HCT116 (cell line): ENCODE data around the gene THADA. TPM values are rescaled to one million over a fixed set of nuclear protein-coding genes. Genes with fewer than 3 reads are reported as not detected.

Experiments used
- ATAC-seq: fragments of 200-7000 bp; cut with Tn5 transposase; 2 replicates; pipeline ENCODE4 v1.9.1; 2020; ENCODE audit warnings: mild to moderate bottlenecking, moderate library complexity
- BruUV-seq: library from RNA; stranded (reverse); fragments of 400-500 nt; replicated peaks from 2 replicates; lab custom pipeline; 2021; lab: Mats Ljungman, UMichigan
- CTCF ChIA-PET: fragments of 300-600 bp; sonication (Branson Sonifier 250); formaldehyde crosslinking; loops from one replicate; lab custom pipeline; 2021; ENCODE audit warnings: antibody characterized with exemption; lab: Charles Lee
- POLR2A ChIA-PET: fragments of 300-600, 350-600 bp; sonication (Branson Sonifier 250); formaldehyde crosslinking; loops from one replicate; lab custom pipeline; 2021; ENCODE audit warnings: antibody characterized with exemption; lab: Charles Lee
- RAD21 ChIA-PET, 2 experiments: fragments of 300-600 bp; sonication (Branson Sonifier 250); formaldehyde crosslinking; loops; one replicate each; lab custom pipeline; 2023; ENCODE audit warnings: low total read pairs in 2 of 2; ENCODE audit not compliant: uncharacterized antibody in 2 of 2, unreplicated experiment in 2 of 2, low non-redundant PET in 1 of 2; lab: Charles Lee
- DNase-seq: peaks from one replicate; pipeline ENCODE4 v3.0.0-alpha.2; 2010; ENCODE audit warnings: low read depth, low spot score
- H2AFZ ChIP-seq: fragments of 200-600 bp; shearing (Covaris generic), sonication (generic); 2 replicates; pipeline ENCODE4 v1.6.1; 2017; ENCODE audit warnings: low read depth, mixed run types, mixed read lengths, antibody characterized with exemption, low read length; ENCODE audit not compliant: poor library complexity, severe bottlenecking
- H3K27ac ChIP-seq: 2 replicates; pipeline ENCODE4 v1.5.1; 2012; ENCODE audit warnings: low read depth, low read length
- H3K27me3 ChIP-seq: fragments of 200-600 bp; sonication (generic); 2 replicates; pipeline ENCODE4 v1.6.1; 2016; ENCODE audit warnings: mixed run types, low read length, mixed read lengths; ENCODE audit not compliant: insufficient read depth
- H3K36me3 ChIP-seq, 2 experiments: fragments of 200-500 bp in 1 of 2; fragments of 200-600 bp in 1 of 2; sonication (Bioruptor generic) in 1 of 2; sonication (generic) in 1 of 2; 2 replicates each; pipeline versions ENCODE4 v1.5.1 to v1.6.1; 2014 to 2016; ENCODE audit warnings: low read length in 2 of 2, inconsistent platforms in 1 of 2, mixed read lengths in 1 of 2, mixed run types in 1 of 2; ENCODE audit not compliant: insufficient read depth in 2 of 2, control insufficient read depth in 1 of 2
- H3K4me1 ChIP-seq, 2 experiments: fragments of 200-600 bp in 1 of 2; sonication (generic) in 1 of 2; 2 replicates each; pipeline versions ENCODE4 v1.5.1 to v1.6.1; 2012 to 2017; ENCODE audit warnings: low read length in 2 of 2, inconsistent platforms in 1 of 2, mild to moderate bottlenecking in 1 of 2, mixed read lengths in 1 of 2, mixed run types in 1 of 2, moderate library complexity in 1 of 2; ENCODE audit not compliant: insufficient read depth in 2 of 2, control insufficient read depth in 1 of 2
- H3K4me2 ChIP-seq: fragments of 200-600 bp; sonication (generic); 2 replicates; pipeline ENCODE4 v1.6.1; 2017; ENCODE audit warnings: mixed run types, low read length, mixed read lengths
- H3K4me3 ChIP-seq, 2 experiments: fragments of 200-600 bp in 1 of 2; sonication (generic) in 1 of 2; replicated peaks in 1 of 2; 2 replicates each; pipeline ENCODE4 v1.5.1; 2011 to 2016; ENCODE audit warnings: low read length in 2 of 2, control low read depth in 1 of 2, low read depth in 1 of 2, mild to moderate bottlenecking in 1 of 2, mixed read lengths in 1 of 2, mixed run types in 1 of 2
- H3K79me2 ChIP-seq: fragments of 200-600 bp; sonication (generic); 2 replicates; pipeline ENCODE4 v1.6.1; 2017; ENCODE audit warnings: mild to moderate bottlenecking, mixed run types, low read length, moderate library complexity, mixed read lengths; ENCODE audit not compliant: insufficient read depth
- H3K9ac ChIP-seq: fragments of 200-600 bp; sonication (generic); 2 replicates; pipeline ENCODE4 v1.6.1; 2016; ENCODE audit warnings: low read length, mixed read lengths
- H3K9me2 ChIP-seq: fragments of 200-600 bp; sonication (generic), shearing (Covaris generic); 2 replicates; pipeline ENCODE4 v1.6.1; 2017; ENCODE audit warnings: mixed run types, mild to moderate bottlenecking, moderate library complexity; ENCODE audit not compliant: insufficient read depth
- H3K9me3 ChIP-seq, 2 experiments: fragments of 200-500 bp in 1 of 2; fragments of 200-600 bp in 1 of 2; sonication (Bioruptor generic) in 1 of 2; sonication (generic) in 1 of 2; 2 replicates each; pipeline ENCODE4 v1.6.1; 2014 to 2017; ENCODE audit warnings: low read length in 2 of 2, mixed read lengths in 2 of 2, inconsistent platforms in 1 of 2, low read depth in 1 of 2, mild to moderate bottlenecking in 1 of 2, mixed run types in 1 of 2, moderate library complexity in 1 of 2; ENCODE audit not compliant: control insufficient read depth in 1 of 2, insufficient read depth in 1 of 2
- H4K20me1 ChIP-seq: fragments of 200-600 bp; sonication (generic), shearing (Covaris generic); 2 replicates; pipeline ENCODE4 v1.6.1; 2017; ENCODE audit warnings: mixed run types, mild to moderate bottlenecking, moderate library complexity; ENCODE audit not compliant: insufficient read depth
- CBX3 ChIP-seq: IDR thresholded peaks from 2 replicates; pipeline ENCODE4 v1.6.1; 2012; ENCODE audit warnings: low read depth
- CEBPB ChIP-seq: IDR thresholded peaks from 2 replicates; pipeline ENCODE4 v1.6.1; 2012; ENCODE audit warnings: low read depth
- EGR1 ChIP-seq: IDR thresholded peaks from 2 replicates; pipeline ENCODE4 v1.6.1; 2012; ENCODE audit warnings: low read depth
- ELF1 ChIP-seq: IDR thresholded peaks from 2 replicates; pipeline ENCODE4 v1.6.1; 2012; ENCODE audit warnings: low read depth, borderline replicate concordance
- EZH2phosphoT487 ChIP-seq: fragments of 200-600 bp; IDR thresholded peaks from 2 replicates; pipeline ENCODE4 v1.6.1; 2018; ENCODE audit warnings: antibody characterized with exemption, borderline replicate concordance
- FOSL1 ChIP-seq: IDR thresholded peaks from 2 replicates; pipeline ENCODE4 v1.6.1; 2012; ENCODE audit warnings: low read depth
- MAX ChIP-seq: IDR thresholded peaks from 2 replicates; pipeline ENCODE4 v1.6.1; 2012
- POLR2A ChIP-seq: IDR thresholded peaks from 2 replicates; pipeline ENCODE4 v1.7.0; 2011; ENCODE audit warnings: borderline replicate concordance; ENCODE audit not compliant: insufficient read depth, insufficient read length; ENCODE audit errors: extremely low read depth
- POLR2AphosphoS5 ChIP-seq: IDR thresholded peaks from 2 replicates; pipeline ENCODE4 v1.6.1; 2011; ENCODE audit warnings: mild to moderate bottlenecking, low read depth, low read length, moderate library complexity
- SIN3A ChIP-seq: IDR thresholded peaks from 2 replicates; pipeline ENCODE4 v1.6.1; 2012; ENCODE audit warnings: low read depth
- SP1 ChIP-seq: IDR thresholded peaks from 2 replicates; pipeline ENCODE4 v1.6.1; 2012; ENCODE audit warnings: low read depth
- SRF ChIP-seq: IDR thresholded peaks from 2 replicates; pipeline ENCODE4 v1.6.1; 2012; ENCODE audit warnings: low read depth
- ZBTB33 ChIP-seq: IDR thresholded peaks from 2 replicates; pipeline ENCODE4 v1.6.1; 2011; ENCODE audit warnings: mild to moderate bottlenecking, low read length, moderate library complexity; ENCODE audit not compliant: insufficient replicate concordance; ENCODE audit errors: extremely low read depth
- intact Hi-C: fragments of 100-400 bp; cut with micrococcal nuclease; formaldehyde crosslinking; loops from 2 replicates; pipeline ENCODE4 v1.10.0; 2022
- total RNA-seq: library from RNA; stranded (reverse); gene quantifications from one replicate; pipeline ENCODE4 v1.2.1, GENCODE V29; 2021; ENCODE audit not compliant: unreplicated experiment

The THADA gene
- total RNA-seq, 1 experiment from 2014 or later: 30.7 TPM

- no peaks in the 10 kb centered on the region for H4K20me1 ChIP-seq
- H3K79me2 ChIP-seq: no peaks in the 10 kb centered on the region
- ChIA-PET CTCF (no interaction called here), POLR2A (interaction anchor here (0.7 kb wide), 1 partner anchor 24 kb away, joined by 3 read pairs; no protein-coding TSS in a partner anchor), RAD21 (no interaction called here)
- no peaks in the 10 kb centered on the region for H3K4me1 ChIP-seq
- ATAC-seq (no peak), DNase-seq (no peak)
- no peaks in the 10 kb centered on the region for H3K27me3 ChIP-seq
- no TSS peak for BruUV-seq
- no peak overlapping the region for H3K4me2 ChIP-seq
- H3K27ac ChIP-seq: no peak overlapping the region
- TF ChIP-seq SP1 (no peak), POLR2A (no peak), SIN3A (no peak), CBX3 (no peak), ZBTB33 (no peak), MAX (no peak), EGR1 (no peak), SRF (no peak), FOSL1 (no peak), EZH2phosphoT487 (no peak), ELF1 (no peak), POLR2AphosphoS5 (no peak), CEBPB (no peak)
- H2AFZ ChIP-seq: no peak overlapping the region
- intact Hi-C loops: no loop called here
- H3K9me3 ChIP-seq: no peaks in the 10 kb centered on the region
- peaks cover 14 to 21% of the 10 kb centered on the region in 2 experiments; a peak in 2 of 4 replicates for H3K36me3 ChIP-seq
- no peak overlapping the region for H3K4me3 ChIP-seq
- H3K9ac ChIP-seq: no peak overlapping the region
- H3K9me2 ChIP-seq: no peaks in the 10 kb centered on the region
These were observed 42.4 kb downstream of the THADA start for GRCh38 chr2:43553341-43553855.
